ENCODE measurements around the gene ZDHHC5.

GRCh38 chr11:57663975-57664374 lies 3.9 kb upstream of the ZDHHC5 start:
- no peak for TF ChIP-seq CTCF (optimal IDR thresholded peaks at IDR 0.05 in 1 of 3, IDR thresholded peaks at IDR 0.05 in 1 of 3, conservative IDR thresholded peaks at IDR 0.05 in 1 of 3; ENCODE audit: extremely low read depth in 1 of 3, insufficient read depth in 2 of 3, low read length in 3 of 3)
- TF ChIP-seq EZH2 (IDR thresholded peaks at IDR 0.05; ENCODE audit: low read length): no peak

Data from keratinocyte (primary cell).